Lower leg skin (tissue), 3 donors: ENCODE results near the gene KIAA1671.

Source experiments
- CTCF ChIP-seq, 3 donors: fragments of 450-650 bp; IDR thresholded peaks; one replicate each; pipeline ENCODE4 v1.5.1; 2016; ENCODE audit warnings: antibody characterized with exemption in 3 of 3, mild to moderate bottlenecking in 3 of 3, moderate library complexity in 2 of 3
- POLR2A ChIP-seq, 2 donors: fragments of 450-650 bp; IDR thresholded peaks; one replicate each; pipeline ENCODE4 v1.6.1; 2016 to 2017; ENCODE audit warnings: antibody characterized with exemption in 2 of 2, mild to moderate bottlenecking in 1 of 2, moderate library complexity in 1 of 2

- no peak for TF ChIP-seq POLR2A (IDR thresholded peaks at IDR 0.05)
- no peak for TF ChIP-seq CTCF (IDR thresholded peaks at IDR 0.05)
Measured at GRCh38 chr22:24926849-24927579, 25.5 kb upstream of the KIAA1671 start.
